GM21825 (cell line): Measurements from ENCODE around the gene TMCO4.

ENCODE experiments used
- ATAC-seq: cut with Tn5 transposase; IDR thresholded peaks from one replicate; pipeline ENCODE4 v1.9.1; 2021; ENCODE audit warnings: mild to moderate bottlenecking, moderate library complexity; ENCODE audit not compliant: unreplicated experiment

The TMCO4 gene

DNA sequence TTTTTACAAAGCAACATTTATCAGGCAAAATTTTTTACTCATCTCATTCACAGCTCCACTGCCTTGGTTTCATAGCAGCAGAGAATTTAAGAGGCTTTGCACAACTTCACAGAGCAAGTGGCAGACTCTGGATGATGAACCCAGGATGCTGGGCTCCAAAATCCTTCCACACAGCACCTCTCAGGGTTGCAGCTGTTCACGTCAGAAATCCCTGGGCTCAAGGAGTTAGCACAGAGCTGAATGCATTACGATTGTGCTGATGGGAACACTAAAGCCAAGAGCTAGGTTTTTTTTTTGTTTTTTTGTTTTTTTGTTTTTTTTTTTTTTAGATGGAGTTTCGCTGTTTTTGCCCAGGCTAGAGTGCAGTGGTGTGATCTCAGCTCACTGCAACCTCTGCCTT is 137.4 kb downstream of the TMCO4 start:
- no peak for ATAC-seq

DNA sequence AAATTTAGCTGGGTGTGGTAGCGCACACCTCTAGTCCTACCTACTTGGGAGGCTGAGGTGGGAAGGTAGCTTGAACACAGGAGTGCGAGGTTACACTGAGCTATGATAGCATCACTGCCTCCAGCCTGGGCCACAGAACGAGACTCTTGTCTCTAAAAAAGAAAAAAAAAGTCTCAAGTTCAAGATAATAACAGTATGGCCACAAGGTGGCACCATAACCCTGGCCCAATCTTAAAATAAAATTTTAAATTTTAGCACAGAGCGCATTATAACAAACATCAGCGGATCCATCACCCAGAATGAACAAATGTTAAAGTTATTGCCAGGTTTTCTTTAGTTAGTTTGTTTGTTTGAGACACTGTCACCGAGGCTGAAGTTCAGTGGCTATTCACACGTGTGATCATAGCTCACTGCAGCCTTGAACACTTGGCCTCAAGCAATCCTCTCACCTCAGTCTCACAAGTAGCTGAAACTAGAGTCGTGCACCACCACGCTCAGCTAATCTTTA is 137.9 kb downstream of the TMCO4 start:
- ATAC-seq = no peak

DNA sequence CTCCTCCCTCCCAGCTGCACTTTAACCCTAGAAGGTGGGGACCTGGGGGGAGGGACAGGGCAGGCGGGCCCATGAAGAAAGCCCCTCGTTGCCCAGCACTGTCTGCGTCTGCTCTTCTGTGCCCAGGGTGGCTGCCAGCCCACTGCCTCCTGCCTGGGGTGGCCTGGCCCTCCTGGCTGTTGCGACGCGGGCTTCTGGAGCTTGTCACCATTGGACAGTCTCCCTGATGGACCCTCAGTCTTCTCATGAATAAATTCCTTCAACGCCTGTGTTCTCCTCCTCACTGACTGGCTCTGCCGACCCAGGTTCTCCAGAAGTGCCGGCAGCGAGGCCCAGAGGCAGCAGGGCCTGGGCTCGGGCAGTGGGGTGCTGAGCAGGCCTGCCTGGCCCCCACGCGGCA is 141.5 kb downstream of the TMCO4 start:
- ATAC-seq = no peak

DNA sequence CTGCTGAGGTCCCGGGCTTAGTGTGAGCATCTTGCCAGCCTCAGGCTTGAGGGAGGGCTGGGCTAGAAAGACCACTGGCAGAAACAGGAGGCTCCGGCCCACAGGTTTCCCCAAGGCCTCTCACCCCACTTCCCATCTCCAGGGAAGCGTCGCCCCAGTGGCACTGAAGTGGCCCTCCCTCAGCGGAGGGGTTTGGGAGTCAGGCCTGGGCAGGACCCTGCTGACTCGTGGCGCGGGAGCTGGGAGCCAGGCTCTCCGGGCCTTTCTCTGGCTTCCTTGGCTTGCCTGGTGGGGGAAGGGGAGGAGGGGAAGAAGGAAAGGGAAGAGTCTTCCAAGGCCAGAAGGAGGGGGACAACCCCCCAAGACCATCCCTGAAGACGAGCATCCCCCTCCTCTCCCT is 142.2 kb downstream of the TMCO4 start:
- no peak for ATAC-seq

DNA sequence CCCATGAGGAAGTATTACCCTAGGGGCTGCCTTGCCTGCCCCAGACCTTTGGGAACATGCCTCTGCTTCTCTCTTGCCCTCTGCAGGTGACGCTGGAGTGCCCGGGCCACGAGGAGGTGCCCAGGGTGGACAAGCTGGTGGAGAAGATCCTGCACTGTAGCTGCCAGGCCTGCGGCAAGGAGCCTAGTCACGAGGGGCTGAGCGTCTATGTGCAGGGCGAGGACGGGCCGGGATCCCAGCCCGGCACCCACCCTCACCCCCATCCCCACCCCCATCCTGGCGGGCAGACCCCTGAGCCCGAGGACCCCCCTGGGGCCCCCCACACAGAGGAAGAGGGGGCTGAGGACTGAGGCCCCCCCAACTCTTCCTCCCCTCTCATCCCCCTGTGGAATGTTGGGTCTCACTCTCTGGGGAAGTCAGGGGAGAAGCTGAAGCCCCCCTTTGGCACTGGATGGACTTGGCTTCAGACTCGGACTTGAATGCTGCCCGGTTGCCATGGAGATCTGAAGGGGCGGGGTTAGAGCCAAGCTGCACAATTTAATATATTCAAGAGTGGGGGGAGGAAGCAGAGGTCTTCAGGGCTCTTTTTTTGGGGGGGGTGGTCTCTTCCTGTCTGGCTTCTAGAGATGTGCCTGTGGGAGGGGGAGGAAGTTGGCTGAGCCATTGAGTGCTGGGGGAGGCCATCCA is 142.8 kb downstream of the TMCO4 start:
- ATAC-seq = no peak

DNA sequence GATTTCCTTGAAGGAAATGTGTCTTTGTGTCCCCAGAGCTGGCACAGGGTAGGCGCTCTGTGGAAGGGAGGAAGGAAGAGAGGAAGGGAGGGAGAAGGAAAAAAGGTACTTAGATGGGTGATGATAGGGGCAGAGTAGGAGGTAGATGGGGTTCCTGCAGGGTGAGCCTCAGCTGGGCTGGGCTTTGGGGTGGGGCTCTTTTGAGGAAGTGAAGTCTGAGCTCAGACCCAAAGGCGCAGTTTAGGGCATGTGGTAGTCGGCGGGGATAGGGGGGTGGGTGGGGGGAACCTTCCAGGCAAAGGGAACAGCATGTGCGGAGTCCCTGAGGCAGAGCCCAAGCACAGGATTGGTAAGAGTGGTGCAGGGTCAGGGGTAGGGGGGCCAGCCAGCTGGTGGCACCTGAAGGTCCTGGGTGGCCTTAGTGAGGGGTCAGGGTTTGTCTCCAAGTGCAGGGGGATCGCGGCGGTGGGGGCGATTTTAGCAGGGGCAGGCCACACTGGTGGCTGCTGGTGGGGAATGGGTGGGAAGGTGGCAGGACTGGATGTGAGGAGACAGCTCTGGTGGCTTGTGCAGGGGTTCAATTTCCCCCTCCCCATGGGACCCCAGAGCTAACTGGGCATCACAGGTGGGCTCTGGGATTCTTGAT is 143.5 kb downstream of the TMCO4 start:
- ATAC-seq = no peak

DNA sequence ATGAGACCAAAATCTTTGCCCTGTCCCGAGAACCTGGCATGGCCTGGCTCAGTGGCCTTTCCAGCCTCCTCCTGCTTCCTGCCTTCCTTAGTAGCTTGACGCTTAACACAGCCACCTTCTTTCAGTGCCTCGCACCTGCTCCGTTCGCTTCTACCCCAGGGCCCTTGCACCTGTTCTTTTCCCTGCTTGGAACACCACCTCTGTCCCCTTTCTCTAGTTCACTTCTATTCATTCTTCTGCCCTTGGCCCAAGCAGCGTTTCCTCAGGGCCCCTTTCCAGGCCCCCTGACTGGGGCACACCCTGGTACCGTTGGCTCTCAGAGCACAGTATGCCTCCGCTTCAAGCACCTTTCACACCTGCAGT is 144.0 kb downstream of the TMCO4 start:
- ATAC-seq = no peak

DNA sequence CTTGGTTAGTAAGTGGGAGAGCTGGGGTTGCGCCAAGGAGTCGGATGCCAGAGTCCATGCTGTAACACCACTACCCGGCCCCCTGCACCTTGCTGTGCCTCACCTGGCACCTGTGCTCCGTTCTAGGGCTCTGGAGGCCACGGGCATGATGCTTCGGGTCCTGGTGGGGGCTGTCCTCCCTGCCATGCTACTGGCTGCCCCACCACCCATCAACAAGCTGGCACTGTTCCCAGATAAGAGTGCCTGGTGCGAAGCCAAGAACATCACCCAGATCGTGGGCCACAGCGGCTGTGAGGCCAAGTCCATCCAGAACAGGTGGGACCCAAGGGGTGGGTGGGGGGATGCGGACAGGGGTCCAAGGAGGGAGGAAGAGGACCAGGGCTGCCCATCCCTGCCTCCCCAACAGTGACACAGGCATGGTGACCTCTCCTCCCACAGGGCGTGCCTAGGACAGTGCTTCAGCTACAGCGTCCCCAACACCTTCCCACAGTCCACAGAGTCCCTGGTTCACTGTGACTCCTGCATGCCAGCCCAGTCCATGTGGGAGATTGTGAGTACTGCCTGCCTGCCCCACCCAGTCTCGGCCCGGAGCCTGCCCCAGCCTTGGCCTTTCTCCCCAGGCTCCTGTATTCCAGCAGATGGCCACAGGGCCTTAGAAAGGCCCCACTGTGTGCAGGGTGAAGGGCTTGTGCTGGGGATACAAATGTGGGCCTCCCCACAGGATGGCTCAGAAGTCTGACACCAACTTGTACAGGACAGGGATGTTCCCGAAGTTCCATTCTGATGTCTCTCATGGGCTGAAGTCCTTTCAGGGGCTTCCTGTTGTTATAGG is 144.6 kb downstream of the TMCO4 start:
- no peak for ATAC-seq

DNA sequence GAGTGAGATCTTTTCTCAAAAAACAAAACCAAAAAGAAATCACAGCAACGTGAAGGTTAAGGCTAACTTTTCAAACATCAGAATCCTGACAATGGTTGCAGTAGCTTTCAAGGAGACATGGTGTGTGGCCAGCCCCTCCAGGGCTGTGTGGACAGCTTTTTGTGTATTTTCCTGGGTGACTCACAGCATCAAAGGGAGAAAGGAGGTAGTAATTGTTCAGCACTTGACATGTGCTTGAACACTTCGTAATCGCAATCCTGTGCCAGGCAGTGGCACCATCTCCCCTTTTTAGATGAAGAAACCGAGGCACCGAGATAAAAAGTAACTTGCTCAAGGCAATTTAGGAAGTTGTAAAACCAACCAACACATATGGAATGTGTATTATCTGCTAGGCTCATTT is 145.3 kb downstream of the TMCO4 start:
- ATAC-seq = no peak

DNA sequence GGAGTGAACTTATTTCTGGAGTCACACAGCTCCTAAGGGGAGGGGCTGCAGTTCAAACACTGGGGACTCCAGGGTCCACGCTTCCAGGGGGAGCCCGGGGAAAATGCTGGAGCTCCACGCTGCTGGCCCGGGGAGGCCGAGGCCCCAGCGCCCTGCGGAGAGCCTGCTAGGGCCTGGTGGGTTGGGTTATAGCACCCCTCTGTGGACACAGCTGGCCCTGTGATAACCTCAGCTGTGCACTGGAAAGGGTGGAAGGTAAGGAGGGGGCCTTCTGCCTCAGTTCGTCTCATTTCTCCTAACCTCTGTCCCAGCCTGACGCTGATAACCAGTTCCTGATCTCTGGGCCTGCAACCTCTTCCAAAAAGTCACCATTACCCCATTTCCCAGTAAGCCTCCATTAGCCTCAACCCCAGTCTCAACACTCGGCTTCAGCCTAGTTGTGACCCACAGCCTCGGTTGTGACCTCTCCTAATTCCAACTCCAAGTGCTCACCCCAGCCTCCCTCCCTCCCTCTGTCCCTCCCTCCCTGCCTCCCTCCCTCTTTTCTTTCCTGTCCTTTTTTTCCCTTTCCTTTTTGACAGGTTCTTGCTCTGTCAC is 148.5 kb downstream of the TMCO4 start:
- ATAC-seq = no peak

DNA sequence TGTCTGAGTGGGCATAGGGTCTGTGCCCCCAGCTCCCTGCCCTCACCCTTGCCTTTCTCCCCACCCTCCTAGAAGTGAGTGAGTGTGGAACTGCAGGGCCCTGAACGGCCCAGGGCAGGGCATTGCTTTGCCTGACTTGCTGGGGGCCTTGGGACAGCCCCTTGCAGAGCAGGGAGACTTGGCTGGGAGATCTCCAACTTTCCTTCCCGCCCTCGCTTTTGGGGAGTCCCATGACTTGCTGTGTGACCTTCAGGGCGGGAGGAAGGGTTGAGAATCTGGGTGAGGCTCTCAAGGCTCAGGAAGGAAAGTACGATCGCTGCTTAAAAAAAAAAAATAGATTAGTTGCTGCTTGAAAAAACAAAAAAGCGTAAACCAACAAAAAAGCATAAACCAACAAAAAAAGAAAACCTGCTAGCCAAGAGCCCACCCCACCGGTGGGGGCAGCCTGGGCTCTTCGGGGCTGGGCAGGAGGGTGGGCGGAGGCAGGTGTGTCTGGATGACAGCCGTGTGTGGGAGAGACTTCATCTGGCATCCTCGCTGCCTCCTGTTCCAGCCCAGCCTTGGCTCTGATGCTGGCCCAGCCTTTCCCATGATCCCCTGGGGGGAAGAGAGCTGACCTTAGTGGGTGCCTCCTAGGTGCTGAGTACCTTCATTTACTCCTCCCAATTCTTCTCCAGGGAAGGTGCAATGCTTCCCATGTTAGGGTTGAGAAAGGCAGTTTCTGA is 149.1 kb downstream of the TMCO4 start:
- no peak for ATAC-seq

DNA sequence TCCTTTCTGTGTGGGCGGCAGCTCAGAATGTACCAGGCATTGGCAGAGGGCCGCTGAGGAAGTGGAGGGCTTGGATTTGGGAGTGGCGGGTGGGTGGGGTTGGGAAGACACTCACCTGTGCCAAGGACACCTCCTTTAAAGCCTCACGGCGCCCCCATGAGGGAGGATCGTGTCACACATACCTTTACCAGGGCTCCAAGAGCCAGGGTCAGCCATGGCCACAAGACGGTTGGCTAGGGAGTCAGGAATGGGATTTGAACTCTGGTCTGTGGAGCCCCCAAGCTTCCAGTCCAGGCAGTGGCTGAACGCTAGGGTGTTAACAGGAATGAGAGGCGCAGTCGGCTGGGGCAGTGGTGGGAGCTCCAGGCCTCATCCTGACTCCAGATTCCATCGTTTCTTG is 151.0 kb downstream of the TMCO4 start:
- no peak for ATAC-seq

DNA sequence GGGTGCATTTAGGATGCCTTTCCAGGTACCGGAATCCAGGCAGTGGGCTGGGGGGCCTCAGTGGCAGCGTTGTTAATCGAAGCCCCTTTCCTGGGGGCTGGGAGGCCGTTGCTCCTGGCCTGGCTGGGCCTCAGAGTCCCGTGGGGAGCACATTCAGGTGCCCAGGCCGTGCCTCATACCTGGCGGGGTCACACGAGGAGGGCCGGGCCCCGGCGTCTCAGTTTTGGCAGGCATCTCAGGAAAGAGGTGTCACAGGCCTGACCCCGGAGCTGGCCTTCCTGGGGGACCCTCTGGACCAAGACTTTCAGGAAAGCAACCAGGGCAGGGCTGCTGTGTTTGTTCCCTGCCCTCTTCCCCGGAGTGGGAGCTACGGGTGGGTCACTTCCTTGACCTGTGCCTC is 151.5 kb downstream of the TMCO4 start:
- no peak for ATAC-seq

DNA sequence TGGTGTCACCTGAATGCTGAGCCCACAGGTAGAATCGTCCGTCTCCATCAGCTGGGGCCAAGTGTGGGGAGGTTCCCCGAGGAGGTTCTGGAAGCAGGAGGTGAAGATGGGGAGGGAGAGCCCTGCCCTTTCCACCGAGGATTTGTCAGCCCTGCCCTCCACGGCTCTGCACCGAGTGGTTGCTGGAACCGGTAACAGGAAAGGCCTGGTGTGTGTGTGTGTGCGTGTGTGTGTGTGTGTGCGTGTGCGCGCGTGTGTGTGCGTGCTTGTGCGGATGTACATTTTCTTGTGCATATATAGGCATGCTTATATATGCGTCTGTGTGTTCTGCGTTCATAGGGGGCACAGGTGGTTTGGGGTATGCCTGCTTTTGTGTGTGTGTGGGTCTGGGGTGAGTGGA is 152.1 kb downstream of the TMCO4 start:
- no peak for ATAC-seq

DNA sequence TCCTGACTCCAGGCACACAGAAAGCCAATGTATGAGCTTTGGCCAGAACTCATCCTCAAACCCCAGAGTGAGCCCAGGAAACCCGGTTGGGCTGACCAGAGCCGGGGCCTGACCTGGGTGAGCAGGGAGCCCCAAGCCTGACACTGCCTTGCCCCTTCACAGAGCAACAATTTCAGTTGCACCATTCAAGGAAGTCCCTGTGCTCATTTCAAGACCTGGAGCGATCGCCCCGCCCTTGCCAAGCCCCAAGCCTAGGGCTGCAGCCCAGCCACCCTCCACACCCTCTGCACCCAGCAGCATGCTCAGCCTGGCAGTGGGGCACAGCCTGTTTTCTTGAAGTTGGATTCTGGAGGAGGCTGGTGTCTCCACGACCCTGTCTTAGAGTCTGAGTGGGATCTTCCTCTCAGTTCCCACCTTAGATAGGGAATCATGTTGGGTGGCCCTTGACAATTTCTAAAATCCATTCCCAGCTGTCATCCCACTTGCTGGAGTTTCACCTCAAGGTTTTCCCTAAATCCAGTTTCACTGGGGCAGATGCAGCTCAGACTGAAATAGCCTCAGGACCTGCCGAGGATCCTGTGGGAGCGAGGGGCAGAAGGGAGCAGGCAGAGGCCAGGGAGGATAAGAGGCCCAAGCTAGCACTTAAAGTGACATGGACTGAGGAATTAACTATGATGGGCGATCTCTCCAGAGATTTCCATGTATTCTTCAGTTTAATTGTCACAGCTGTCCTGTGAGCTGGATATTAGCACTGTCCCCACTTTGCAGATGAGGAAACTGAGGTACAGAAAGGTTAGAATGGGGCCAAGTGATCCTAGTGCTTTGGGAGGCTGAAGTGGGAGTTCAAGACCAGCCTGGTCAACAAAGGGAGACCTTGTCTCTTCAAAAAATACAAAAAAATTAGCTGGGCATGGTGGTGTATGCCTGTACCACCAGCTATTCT is 153.1 kb downstream of the TMCO4 start:
- no peak for ATAC-seq

DNA sequence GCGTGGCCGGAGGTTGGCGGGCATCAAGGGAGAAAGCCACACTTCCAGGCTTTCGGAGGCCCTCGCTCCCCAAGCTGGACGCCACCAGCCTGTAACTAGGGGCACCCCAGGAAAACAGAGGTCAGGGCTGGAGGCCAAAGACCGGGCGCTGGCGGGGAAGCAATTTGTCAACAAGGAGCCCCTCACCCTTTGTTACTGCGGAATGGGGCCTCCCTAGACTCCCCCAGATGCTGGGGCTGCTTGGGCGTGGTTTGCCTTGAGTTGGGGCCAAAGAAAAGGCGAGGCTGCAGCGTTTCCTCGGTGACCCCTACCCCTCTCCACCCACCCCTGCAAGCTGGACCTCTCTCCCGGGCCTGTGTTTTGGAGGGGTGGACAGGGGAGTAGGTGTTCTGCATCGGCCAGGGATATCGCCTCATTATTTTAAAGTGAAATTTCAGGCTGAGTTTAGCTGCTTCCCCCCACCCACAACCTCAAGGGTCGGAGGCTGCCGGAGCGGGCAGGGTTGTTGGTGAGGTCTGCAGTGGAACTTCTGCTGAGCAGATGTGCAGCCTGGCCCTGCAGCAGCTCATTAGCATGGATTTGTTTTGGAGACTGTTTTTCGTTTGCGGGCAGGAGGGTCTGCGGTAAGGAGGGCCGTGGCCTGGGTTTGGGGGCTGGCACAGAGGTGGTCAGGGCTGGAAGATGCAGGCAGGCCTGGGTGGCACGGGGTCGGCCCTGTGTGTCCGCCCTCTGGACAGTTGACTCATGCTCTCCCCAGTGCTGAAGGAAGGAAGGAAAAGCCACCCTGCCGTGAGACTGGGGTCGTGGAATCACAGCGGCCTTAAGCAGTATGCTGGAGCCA is 154.1 kb downstream of the TMCO4 start:
- no peak for ATAC-seq

DNA sequence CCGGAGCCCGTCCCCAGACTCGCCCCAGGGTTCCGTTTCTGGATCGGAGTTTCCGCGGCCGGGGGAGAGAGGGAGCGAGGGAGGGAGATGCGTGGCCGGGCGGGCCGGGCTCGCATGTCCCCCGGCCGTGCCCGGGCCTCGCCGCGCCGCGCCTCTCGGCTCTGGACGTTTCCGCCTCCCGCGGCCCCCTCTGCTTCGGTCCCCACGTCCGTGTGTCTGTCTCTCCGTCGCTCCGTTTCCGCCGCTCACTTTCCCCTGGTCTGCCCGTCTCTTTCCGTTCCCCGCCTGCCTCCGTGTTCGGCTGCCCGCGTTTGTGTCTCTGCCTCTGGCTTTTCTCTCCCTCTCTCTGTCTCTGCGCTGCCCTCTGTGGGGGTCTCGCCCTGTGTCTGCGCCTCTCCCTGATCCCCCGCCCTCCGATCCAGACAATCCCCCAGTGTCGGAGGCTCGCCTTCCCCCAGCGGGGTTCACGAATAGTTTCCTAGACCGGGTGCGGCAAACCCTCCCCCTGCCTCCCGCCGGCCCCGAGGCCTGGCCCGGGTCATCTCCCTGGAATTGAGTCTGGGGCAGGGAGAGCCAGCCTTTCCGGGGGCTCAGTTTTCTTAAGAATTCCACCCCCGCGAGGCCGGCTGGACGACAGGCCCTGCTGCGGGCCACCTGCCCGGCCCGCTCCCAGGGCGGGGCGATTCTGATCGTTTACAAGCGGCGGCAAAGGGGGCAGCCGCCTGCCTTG is 154.9 kb downstream of the TMCO4 start:
- ATAC-seq = no peak

DNA sequence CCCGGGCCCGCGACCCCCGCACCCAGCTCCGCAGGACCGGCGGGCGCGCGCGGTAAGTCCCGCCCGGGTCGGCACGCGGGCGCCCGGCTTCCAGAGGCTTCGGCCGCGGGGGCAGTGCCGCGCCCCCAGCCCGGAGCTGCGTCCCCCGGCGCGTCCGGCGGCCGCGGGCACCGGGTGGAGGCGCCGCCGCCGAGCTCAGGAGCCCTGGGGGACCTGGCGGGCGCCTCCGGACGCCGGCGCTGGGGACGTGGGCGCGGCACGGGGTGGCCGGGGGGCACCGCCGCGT is 155.4 kb downstream of the TMCO4 start:
- no peak for ATAC-seq
